Fibroblast of pulmonary artery (primary cell): ENCODE results near the gene RIMBP2.

ENCODE experiments used
- DNase-seq: peaks from one replicate; pipeline ENCODE4 v3.0.0-alpha.2; 2010; ENCODE audit warnings: low read depth
- H3K4me3 ChIP-seq: replicated peaks from 2 replicates; pipeline ENCODE4 v1.5.1; 2011; ENCODE audit warnings: low read depth, mild to moderate bottlenecking, control low read depth, low read length, moderate library complexity
- CTCF ChIP-seq: IDR thresholded peaks from 2 replicates; pipeline ENCODE4 v1.5.1; 2011; ENCODE audit warnings: mild to moderate bottlenecking, control low read depth, low read length, inconsistent platforms; ENCODE audit errors: missing control alignments

Gene RIMBP2

DNA sequence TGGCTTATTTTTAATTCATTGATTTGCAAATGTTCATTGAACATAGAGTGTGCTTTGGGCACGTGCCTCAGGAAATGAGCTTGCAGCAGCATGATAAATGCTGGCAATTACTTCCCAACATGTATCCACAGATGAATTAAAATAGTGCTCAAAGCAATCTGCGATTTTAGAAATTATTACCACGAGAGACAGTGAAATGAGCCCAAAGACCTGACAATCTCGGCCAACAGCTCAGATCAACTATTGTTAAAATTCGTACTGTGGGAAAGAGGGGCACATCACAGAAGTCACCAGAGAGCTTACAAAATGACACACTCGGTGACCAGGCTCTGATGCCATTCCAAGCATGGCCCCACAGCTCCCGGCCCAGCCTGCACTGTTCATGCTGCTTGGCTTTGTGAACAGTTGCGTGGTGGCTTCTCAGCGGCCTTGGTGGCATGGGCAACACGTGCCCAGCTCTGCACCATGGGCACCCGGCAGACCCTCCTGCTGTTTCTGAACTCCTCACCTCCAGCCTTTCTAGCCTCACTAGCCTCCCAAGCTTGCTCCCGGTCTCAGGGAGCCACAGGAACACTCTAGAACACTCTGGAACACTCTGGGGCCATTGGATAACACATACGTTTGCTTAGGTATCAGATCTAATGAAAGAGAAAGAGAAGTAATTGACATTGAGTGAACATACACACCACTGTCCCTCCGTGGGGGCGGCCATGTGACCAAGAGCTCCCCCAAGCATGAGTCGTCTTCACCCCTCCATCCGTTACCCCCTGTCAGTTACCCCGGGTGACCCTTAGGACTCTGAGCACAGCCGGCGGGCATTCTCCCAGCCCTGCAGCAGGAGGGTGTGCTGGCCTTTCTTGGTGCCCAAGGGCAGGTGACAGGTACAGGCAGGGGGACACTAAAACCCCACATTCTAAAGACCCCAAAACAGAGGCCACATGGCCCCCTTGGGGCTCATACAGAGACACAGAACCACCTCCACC, 28.0 kb downstream of the RIMBP2 start:
- H3K4me3 ChIP-seq: no peak overlapping the region
- DNase-seq: no peak
- no peak for TF ChIP-seq CTCF

DNA sequence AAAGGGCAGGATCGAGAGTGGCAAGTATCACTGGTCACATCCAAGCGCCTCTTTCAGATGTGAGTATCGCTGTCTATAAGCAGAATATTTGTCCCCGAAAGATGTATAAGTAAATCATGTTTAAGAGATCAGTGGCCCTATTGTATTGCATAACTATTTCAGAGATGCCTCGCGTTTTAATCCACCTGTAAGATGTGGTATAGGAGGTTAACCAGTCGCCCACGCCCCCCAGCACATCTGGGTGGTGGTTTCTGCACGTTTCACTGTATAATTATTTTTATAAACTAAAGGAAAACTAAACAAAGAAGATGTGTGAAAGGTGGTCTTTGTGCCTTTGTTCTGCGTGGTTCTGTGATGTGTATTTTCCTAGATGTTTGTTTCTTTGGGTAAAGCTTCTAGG, 28.9 kb downstream of the RIMBP2 start:
- H3K4me3 ChIP-seq: no peak overlapping the region
- DNase-seq: no peak
- no peak for TF ChIP-seq CTCF

GRCh38 chr12:130686511-130686991, 29.5 kb downstream of the RIMBP2 start:
- DNase-seq: no peak
- no peak for TF ChIP-seq CTCF
- H3K4me3 ChIP-seq: no peak overlapping the region

DNA sequence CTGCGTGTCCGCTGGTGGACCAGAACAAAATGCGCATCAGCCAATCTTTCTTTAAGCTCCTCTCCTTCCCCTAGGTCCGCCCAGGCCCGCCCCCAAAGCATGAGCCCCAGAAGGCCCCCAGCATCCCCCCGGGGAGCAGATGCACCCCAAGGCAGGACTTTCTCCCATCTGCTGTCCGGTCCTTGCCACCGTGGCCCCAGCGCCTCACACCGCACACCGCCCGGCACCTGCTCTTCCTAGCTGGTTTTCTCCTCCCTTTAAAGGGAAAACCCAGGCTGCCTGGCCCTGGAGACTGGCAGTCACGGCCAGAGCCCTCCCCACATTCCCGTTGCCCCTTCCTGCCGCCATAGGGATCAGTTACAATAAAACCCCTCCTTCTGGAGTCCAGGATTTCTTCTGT, 30.2 kb downstream of the RIMBP2 start:
- no peak for TF ChIP-seq CTCF
- no peak for DNase-seq
- H3K4me3 ChIP-seq: no peak overlapping the region

GRCh38 chr12:130685250-130685787, 30.8 kb downstream of the RIMBP2 start:
- DNase-seq: no peak
- no peak for TF ChIP-seq CTCF
- no peak overlapping the region for H3K4me3 ChIP-seq

GRCh38 chr12:130683811-130684210, 32.3 kb downstream of the RIMBP2 start:
- DNase-seq: no peak
- no peak overlapping the region for H3K4me3 ChIP-seq
- no peak for TF ChIP-seq CTCF

DNA sequence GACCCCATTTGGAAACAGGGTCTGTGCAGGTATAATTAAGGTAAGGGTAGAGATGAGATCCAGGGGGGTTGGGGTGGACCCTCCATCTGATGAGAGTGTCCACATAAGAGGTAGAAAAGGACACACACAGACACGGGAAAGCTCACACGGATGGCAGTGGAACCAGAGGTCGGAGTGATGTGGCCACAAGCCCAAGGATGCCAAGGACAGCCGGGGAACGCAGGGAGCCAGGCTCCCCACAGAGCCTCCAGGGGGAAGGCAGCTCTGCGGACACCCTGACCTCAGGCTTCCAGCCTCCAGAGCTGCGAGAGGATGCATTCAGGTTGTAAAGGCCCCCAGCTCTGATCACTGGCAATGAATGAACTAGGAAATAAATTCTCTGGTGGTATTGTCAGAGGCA, 33.0 kb downstream of the RIMBP2 start:
- TF ChIP-seq CTCF: no peak
- H3K4me3 ChIP-seq: no peak overlapping the region
- DNase-seq: no peak
